ENCODE data around the gene UNC119.

DNA sequence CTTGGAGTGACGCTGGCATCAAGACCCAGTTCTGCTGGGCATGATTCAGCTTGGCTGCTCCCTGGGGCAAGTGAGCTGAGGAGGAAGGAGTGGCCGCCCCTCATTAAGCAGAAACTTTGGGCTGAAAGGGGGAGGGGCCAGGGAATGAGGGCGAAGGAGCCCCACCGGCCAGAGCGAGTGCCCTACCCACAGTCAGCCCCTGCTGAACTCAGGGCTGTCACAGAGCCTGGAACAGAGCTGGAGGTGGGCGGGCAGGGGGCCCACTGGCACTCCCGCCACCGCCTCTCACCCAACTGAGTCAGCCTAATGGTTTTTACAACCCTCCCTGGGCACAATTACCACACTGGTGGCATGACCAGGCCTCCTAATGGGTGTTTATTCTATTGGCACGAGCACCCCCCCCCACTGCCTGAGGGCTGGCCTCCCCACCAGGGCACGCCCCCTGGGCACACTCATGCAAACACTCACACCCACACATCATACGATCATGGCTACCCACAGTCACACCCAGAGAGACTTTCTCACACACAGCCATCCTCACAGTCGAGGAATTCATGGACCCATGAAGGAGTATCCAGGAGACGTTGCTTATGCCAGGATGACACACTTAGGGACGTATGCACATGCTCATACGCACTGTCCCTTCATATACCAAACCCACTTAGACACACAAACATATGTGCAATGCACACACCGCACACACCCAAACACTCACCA is 19.2 kb downstream of the UNC119 start:
- TF ChIP-seq, protein P1, sequence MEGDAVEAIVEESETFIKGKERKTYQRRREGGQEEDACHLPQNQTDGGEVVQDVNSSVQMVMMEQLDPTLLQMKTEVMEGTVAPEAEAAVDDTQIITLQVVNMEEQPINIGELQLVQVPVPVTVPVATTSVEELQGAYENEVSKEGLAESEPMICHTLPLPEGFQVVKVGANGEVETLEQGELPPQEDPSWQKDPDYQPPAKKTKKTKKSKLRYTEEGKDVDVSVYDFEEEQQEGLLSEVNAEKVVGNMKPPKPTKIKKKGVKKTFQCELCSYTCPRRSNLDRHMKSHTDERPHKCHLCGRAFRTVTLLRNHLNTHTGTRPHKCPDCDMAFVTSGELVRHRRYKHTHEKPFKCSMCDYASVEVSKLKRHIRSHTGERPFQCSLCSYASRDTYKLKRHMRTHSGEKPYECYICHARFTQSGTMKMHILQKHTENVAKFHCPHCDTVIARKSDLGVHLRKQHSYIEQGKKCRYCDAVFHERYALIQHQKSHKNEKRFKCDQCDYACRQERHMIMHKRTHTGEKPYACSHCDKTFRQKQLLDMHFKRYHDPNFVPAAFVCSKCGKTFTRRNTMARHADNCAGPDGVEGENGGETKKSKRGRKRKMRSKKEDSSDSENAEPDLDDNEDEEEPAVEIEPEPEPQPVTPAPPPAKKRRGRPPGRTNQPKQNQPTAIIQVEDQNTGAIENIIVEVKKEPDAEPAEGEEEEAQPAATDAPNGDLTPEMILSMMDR (IDR thresholded peaks at IDR 0.05; ENCODE audit: low read depth, low read length): no peak
- no peak for TF ChIP-seq EZH2phosphoT487 (IDR thresholded peaks at IDR 0.05; ENCODE audit: low read depth)

All from OCI-LY3 (cell line).